SKM-1 treated with dmso at 0.1 percent for 144 hours (cell line): ENCODE data around the gene EGFL7.
A peak's percentile ranks its signal among the peaks of the same experiment; 100 is the strongest.
"Not testable (repeated sequence)": the region's sequence is repeated elsewhere in the genome, so short reads cannot be mapped to it uniquely, and the experiment has no call there.

Experiments used
- DNase-seq: peaks from one replicate; lab custom pipeline; 2025; ENCODE audit not compliant: unreplicated experiment; lab: John Stamatoyannopoulos, UW

The EGFL7 gene

DNA sequence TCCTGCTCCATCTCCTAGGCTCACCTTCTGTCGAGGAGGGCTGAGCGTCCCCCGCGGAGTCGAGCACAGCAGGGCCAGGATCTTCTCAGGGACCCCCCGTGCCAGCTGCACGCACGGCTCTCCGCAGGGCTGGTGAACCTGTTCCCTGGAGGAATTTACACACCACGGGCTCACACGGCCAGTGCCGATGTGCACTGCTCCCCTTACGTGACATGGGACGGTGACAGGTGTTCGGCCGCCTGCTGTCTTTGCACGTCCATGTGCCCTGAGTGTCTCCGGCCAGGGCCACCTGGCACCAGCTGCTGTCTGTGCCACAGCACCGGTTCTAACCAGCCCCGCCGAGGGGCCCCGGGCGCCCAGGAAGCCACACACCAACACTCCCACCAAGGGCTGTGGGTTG lies 33.2 kb downstream of the EGFL7 start:
- no peak for DNase-seq

DNA sequence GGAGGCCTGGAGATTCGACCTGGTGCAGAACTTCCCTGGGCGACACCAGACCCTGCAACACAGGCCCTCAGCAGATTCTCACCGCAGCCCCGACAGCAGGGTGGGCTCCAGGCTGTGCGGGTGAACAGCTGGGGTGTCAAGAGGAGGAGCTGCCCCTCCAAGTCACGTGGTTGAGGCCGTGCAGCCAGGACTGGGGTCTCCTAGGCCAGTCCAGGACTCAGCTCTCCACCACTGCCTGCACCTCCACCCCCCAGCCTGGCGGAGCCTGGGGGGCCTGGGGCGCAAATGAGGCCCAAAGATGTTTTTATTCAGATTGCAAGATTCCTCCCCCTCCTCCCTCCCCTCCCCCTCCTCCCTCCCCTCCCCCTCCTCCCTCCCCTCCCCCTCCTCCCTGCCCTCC lies 33.8 kb downstream of the EGFL7 start:
- DNase-seq = no peak

DNA sequence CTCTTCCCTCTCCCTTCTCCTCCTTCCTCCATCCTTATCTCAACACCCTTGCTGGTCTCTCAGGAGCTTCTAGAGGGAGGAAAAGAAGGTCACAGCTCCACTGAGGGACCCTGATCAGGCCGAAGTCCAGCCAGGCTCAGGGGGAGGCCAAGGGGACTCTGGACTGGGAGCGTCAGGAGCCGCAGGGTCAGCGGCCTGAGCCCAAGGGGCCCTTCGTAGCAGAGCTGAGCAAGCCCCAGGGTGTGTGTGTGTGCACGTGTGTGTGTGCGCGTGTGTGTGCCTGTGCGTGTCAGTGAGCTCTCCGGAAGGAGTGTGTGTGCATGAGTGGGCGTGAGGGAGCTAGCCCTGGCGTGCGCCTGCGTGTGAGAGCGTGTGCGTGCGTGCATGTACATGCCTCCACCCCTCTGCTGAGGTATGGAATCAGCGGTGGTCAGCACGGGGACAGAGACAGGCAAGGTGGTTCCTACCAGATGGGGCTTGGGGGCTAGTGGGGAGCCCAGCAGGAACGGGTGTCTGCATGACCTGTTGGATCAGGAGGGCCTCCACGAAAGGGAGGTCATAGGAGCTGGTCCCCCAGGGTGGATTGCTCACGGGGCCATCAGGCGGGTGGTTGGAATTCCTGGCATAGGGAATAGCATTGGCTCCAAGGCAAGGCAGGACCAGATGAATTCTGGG lies 34.6 kb downstream of the EGFL7 start:
- DNase-seq = no peak

DNA sequence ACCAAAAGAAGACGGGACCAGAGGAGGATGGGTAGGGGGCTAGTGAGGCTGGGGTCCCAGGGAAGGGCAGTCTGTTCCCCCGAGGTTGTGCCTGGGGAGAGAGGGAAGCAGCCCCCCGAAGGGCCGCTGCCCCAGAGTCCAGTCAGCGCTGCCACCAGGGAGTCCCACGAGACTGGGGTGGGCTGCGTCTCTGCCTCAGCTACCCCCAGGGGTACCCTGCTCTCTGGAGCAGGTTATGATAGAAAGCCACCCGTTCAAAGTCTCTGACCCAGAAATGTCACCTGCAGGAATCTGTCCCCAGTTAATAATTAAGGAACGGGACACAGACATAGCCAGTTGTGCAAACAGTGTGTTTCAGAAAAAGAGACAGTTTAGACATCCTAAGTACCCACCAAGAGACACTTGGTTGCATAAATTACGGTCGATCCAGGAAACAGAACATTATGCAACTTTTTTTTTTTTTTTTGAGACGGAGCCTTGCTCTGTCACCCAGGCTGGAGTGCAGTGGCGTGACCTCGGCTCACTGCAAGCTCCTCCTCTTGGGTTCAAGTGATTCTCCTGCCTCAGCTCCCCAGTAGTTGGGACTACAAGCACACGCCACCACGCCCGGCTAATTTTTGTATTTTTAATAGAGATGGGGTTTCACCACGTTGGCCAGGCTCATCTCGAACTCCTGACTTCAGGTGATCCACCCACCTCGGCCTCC lies 35.3 kb downstream of the EGFL7 start:
- peak; percentile 86 for DNase-seq

DNA sequence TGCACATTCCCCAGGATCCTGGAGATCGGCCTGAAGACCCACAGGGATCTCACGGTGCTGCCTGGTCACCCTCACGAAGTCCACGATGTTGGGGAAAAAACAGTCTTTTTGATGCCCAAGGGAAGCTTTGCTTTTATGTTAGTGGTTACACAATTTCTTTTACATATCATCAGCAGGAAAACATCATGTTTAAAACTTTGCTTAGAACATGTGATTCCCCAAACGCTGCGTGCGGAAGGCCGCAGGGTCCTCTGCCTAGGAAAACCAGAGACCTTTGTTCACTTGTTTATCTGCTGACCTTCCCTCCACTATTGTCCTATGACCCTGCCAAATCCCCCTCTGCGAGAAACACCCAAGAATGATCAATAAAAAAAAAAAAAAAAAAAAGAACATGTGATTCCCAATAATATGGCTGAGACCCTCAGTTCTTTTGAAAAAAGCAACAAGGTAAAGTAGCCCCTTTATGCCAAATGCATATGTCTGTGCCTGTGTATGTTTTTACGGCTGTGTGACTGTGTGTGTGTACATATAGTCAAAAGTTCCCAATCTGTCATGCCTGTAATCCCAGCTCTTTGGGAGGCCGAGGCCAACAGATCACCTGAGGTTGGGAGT lies 36.0 kb downstream of the EGFL7 start:
- DNase-seq = no peak

DNA sequence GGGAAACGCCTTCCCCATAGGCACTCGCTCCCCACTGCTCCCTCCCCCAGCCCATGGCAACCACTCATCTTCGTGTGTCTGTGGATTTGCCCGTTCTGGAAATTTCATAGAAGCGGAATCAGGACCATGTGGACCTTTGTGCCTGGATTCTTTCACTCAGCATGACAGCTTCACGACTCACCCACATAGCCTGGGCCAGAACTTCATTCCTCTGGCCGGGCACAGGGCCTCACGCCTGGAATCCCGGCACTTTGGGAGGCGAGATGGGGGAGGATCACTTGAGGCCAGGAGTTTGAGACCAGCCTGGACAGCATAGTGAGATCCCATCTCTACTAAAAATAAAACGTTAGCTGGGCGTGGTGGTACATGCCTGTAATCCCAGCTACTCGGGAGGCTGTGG lies 37.6 kb downstream of the EGFL7 start:
- DNase-seq = no peak

DNA sequence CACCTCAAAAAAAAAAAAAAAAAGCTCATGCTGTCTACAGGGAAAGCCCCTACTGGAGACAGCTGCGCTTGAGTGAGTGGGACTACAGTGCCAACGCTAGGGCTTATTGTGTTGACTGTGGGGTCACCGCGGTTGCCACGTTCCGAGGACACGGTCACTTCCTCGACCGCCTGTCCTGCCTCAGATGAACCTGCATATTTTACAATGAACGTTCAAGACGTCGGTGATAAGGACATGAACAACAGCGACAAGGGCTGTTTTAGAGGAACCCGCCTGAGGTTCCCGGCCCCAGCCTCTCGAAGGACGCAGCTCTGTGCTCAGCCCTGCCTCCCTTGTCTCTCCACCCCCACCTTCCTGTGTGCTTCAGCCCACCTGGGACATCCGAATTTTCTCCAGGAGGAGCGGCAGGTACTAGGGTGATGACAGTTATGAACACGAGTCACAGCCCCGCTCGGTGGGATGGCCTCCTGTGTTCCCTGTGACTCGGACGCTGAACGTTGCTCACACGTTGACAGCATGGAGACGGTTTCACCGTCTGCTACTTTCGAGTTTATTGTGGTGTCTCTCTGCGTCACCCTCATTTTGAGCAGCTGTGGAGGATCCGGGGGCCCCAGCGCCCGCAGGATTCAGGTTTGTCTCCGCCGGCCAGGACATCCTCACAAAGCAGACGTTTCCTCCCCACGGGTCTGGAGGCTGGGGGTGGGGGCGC lies 38.4 kb downstream of the EGFL7 start:
- DNase-seq = no peak

DNA sequence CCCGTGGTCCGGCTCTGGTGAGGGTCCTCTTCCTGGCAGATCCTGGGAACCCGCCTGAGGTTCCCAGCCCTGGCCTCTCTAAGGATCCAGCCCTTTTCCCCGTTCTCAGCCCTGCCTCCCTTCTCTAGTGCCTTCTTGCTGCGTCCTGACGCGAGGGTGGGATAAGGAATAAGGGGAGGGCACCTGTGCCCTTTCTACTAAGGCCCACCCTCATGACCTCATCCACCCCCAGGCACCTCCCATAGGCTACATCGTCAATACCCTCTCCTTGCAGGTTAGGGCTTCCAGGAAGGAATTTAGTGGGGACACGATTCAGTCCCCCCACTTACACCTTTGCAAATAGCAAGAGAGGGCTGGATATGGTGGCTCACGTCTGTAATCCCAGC lies 38.9 kb downstream of the EGFL7 start:
- no peak for DNase-seq

DNA sequence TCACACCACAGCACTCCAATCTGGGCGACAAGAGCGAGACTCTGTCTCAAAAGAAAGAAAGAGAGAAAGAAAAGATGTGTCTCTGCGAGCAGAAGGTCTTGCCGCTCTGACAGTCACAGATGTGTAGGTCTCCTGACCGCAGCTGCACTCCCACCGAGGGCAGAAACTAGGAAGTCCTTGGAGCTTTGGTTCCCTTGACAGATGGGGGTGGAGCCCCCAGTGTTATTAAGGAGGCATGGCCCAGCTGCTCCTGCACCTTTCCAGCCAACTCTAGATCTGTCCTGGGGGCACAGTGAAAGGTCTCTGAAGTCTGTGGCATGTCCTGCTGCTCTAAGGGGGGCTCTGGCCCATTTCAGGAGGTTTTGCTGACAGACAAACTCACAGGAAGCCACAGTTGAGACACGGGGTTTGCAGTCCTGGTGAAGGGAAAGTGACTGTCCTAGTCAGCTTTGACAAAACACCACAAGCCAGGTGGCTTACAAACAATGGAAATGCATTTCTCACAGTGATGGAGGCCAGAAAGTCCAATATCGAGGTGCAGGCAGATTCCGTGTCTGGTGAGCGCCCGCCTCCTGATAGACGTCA lies 40.7 kb downstream of the EGFL7 start:
- peak; percentile 69 for DNase-seq

DNA sequence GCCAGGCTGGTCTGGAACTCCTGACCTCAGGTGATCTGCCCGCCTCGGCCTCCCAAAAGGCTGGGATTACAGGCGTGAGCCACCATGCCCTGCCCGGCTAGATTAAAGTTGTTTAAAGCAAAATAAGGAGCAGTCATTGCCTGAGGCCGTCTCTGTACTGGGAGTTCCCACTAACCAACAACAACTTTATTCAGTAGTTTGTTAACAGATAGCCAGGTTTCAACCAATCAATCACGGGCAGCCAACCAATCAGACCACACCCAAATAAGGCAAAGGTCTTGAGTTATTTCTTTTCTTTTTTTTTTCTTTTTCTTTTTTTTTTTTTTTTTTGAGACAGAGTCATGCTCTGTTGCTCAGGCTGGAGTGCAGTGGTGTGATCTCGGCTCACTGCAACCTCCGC lies 42.0 kb downstream of the EGFL7 start:
- not testable (repeated sequence) for DNase-seq

DNA sequence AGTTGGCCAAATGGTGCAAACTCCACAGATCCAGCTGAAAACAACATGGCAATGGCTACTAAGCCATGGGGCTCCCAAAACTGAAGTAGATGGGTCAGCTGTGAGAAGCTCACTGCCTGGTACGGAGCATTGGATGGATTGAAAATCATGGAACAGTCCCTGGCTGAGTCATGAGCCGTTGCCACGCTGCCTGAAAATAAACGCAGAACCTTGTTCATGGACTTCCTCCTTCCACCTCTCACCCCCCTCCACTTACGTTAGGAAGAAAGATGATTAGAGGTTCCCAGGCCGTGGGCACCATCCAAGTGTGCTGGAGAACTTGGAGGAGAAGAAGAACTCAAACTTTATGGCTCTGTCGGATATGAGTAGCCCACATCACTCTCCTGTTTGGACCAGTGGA lies 42.8 kb downstream of the EGFL7 start:
- DNase-seq = peak; percentile 60

DNA sequence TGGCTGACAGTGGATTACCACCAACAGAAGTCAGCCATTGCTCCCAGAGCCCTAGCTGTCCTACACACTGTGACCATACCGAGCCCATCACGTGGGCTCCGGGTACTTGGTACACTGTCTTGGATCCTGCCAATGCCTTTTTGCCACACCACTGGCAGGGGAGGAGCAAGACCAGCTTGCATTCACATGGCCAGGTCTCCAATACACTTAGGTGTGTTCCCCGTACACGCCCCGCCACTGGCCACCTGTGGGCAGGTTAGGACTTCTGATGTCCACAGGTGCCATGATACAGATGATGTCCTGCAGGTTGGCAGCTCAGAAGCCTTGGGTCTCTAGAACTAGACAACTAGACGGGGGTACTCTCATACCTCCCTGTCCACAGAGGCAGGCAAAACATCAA lies 44.3 kb downstream of the EGFL7 start:
- no peak for DNase-seq

DNA sequence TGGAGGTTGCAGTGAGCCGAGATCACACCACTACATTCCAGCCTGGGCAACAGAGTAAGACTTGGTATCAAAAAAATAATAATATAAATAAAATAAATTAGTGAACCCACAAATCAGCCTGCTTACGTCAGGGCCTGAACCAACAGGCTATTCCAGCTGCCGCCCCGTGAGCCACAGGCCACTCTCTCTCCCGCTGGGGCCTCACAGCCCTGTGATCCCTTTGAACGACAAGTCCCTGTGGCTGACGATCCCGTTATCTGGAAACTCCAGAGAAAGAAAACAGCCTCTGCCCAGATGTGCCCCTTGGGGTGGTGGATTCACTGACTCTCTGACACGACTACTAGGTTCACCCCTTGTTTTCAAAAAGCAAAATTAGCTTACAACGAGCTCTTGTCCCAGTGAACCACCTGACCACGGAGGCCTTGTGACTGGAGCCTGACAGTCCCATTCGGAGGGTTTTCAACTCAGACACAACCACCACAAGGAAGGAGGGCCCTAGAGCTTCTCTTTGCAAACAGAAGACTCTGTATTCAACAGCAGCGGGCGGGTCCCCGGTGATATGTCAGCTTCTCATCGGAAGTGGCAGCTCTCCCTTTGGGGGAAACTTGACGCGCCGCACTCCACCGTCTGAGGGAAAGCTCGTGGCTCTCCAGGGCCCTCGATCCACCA lies 45.3 kb downstream of the EGFL7 start:
- no peak for DNase-seq

DNA sequence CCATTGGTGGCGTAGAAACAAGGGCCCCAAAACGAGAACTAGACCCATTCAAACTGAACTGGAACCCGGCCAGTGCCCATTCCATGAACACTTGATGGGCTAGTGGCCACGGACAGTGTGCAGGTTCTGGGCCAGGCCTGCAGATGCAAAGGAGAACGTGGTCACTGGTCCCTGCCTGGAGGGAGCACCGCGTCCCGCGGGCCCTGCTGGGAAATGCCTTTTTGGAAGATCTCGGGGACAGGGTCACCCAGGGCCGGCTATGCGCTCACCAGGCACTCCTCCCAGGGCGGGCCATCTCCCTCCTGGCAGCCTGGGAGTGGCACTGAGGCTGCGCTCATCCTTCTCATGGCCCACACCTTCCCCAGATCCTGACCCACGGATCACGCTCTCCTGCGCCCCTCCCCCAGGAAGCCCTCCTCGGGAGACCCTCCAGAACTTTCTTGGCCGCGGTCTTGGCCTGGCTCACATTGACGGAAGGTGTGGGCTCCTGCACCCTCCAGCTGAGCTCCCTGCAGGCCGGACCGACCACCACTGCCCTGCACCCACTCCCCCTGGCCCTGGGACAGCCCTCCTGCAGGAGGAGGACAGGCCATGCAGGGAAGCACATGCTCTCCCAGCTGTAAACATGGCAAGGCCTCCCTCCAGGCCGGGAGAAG lies 46.9 kb downstream of the EGFL7 start:
- DNase-seq = no peak

DNA sequence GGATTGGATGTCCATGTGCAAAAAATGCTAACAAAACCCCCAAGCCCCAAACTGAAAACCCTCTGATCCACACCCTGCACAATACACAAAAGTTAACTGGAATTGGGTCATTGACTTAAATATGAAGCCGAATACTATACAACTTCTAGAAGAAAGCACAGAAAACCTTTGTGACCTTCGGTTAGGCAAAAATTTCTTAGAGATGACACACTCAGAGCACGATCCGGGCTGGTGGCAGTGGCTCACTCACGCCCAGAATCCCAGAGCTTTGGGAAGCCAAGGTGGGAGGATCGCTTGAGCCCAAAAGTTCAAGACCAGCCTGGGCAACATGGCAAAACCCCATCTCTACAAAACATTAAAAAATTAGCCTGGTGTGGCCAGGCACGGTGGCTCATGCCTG lies 47.8 kb downstream of the EGFL7 start:
- no peak for DNase-seq

DNA sequence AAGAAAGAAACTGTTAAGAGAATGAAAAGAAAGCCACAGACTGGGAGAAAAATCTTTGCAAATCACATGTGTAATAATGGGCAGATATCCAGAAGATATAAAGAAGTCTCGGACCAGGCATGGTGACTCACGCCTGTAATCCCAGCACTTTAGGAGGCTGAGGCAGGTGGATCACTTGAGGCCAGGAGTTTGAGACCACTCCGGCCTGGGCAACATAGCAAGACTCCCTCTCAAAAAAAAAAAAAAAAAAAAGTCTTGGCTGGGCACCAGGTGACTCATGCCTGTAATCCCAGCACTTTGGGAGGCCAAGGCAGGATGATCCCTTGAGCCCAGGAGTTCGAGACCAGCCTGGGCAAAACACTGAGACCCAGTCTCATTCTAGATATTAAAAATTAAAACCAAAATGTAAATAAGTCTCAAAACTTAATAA lies 48.5 kb downstream of the EGFL7 start:
- DNase-seq = not testable (repeated sequence)

DNA sequence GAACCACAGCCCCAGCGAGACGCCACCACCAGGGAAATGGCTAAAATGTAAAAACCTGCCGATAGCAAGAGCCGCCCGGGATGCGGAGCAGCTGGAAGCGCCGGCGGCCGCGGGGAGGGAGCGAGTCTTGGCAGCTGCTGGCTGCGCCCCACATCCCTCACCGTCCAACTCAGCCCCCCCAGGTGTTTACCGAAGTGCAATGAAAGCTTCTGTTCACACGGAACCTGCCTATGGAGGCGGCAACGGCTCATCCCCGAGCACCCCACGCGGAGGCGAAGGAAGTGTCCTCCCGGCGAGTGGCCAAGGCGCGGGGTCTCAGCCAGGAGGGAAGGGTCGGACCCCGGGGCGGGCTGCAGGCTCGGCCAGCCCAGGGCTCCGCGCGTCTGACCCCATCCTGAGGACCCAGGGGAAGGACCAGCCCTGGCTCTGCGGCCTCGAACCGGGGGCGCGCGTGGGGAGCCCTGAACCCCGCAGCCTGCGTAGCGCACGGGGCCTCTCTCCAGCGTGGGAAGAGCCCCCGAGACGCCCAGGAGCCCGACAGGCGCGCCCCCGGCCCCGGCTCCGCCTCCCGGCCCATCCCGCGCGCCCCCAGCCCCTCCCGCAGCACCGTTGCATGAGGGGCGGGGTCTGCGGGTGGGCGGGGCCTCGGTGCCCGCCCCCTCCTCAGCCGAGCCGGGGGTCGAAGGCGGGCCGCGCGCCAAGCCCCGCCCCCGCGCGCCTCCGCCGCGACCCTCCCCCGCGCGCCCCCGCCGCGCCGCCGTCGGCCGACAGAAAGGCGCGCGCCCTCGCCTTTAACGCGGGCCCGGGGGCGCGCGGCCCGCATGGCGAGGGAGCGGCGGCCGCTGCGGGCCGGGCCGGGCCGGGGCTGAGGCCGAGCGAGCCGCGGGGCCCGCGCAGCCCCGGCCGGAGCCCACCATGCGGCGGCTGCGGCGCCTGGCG lies 49.3 kb downstream of the EGFL7 start, which contains the start of gene DIPK1B:
DIPK1B (plus strand) TSS at position 822 of the 939 bp plus-strand sequence; CDS start at position 916, 94 bp downstream.
- DNase-seq = no peak

DNA sequence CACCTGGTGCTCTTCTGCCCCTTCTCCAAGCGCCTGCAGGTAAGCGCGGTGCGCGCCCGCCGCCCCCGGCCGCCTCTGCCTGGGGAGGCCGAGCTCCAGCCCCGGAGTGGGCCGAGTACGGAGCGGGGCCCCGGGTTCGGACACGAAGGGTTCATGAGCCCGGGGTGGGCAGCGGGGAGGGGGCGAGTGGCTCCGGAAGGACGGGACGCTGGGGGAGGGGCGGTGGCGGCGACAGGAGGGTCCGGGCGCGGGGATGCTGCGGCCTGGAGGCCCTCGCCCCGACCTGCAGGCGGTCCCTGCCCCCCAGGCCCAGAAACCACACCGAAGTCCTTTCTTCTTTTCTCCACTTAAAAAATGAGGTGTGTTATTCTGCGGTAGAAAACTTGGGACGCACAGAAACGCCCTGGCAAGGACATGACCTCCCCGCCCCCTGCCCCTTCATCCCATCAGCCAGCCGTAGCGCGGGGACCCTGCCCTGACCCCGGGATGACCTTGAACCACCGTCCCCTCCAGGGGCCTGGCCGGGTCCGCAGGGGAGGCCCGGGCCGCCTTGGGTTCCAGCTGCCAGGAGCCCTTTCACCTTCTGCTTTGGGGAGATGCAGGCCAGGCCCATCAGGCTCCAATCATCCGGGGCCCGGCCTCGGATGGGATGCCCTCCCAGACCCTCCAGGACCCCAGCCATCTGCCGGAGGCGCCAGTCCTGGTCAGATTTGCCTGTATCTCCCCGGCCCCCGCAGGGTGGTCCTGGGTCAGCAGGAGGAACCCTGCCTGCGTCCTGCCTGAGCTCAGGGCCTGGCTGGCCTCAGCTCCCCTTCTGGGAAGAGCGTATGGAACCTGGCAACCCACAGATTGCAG lies 50.2 kb downstream of the EGFL7 start:
- no peak for DNase-seq
